GM19455 (cell line): ENCODE measurements around the gene VWDE.

Experiments
- ATAC-seq: cut with Tn5 transposase; IDR thresholded peaks from one replicate; pipeline ENCODE4 v1.9.1; 2021; ENCODE audit not compliant: unreplicated experiment

VWDE gene

GRCh38 chr7:12291870-12292269 lies 111.8 kb downstream of the VWDE start:
- ATAC-seq: peak; percentile 70

DNA sequence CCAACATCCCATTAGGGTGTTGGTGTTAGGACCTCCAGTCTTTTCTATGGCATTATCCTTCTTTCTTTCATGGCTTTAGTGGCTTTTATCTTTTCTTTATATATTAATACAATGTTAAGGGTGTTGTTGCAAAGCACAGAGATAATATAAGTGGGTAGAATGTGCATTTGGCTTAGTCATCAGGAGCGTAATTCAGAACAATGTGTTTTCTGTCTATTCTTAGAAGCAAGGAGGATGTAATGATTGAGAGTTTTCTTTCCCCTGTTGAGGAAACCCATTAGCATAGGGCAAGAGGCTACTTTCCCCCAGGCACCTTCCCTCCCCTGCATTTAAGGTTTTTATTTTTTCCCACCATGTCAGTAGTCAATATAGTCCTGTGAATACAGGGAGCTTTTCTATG lies 112.9 kb downstream of the VWDE start:
- no peak for ATAC-seq

- ATAC-seq: no peak
These were observed 113.7 kb downstream of the VWDE start for GRCh38 chr7:12289996-12290395.

GRCh38 chr7:12287901-12288300 lies 115.8 kb downstream of the VWDE start:
- ATAC-seq: no peak

DNA sequence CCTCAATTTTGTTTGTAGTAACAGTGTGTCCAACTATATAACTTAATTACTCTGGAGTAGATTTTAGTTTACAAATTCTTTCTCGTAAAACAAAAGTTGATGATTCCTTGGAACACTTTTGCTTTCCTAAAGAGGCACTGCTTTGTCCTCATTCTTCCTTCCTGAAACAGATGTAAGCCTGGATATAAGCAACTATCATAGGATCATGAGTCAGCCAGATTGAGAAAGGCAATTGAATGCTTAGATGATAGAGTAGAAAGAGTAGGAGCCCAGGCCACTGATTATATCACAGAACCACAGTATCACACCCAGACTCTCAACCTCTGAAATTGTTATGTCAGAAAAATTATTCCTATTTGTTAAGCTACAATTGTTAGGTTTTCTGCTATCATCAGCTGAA lies 122.6 kb downstream of the VWDE start:
- no peak for ATAC-seq
